Astrocyte (in vitro differentiated cells and primary cell): ENCODE measurements around the gene NUP50. TPM values are rescaled to one million over a fixed set of nuclear protein-coding genes. Genes with fewer than 3 reads are reported as not detected.

Experiments
- DNase-seq: peaks from one replicate; pipeline ENCODE4 v3.0.0-alpha.2; 2010; ENCODE audit warnings: low read depth
- FAIRE-seq: peaks from 2 replicates; lab custom pipeline; 2011; peaks lifted over from hg19 to GRCh38; lab: Jason Lieb, UNC
- H2AFZ ChIP-seq: 2 replicates; pipeline ENCODE4 v1.6.0; 2012; ENCODE audit warnings: low read depth, low read length, inconsistent platforms
- H3K27ac ChIP-seq: 2 replicates; pipeline ENCODE4 v1.5.1; 2011; ENCODE audit warnings: low read depth, low read length, inconsistent platforms
- H3K27me3 ChIP-seq: 2 replicates; pipeline ENCODE4 v1.6.0; 2011; ENCODE audit warnings: low read length, inconsistent platforms; ENCODE audit not compliant: insufficient read depth
- H3K36me3 ChIP-seq: 2 replicates; pipeline ENCODE4 v1.5.1; 2011; ENCODE audit warnings: low read length, inconsistent platforms; ENCODE audit not compliant: insufficient read depth
- H3K4me1 ChIP-seq: 2 replicates; pipeline ENCODE4 v1.5.1; 2011; ENCODE audit warnings: low read length, inconsistent platforms; ENCODE audit not compliant: insufficient read depth
- H3K4me2 ChIP-seq: 2 replicates; pipeline ENCODE4 v1.6.0; 2012; ENCODE audit warnings: low read length, inconsistent platforms
- H3K4me3 ChIP-seq: 2 replicates; pipeline ENCODE4 v1.5.1; 2011; ENCODE audit warnings: low read depth, mild to moderate bottlenecking, low read length, inconsistent platforms; ENCODE audit not compliant: insufficient read depth
- H3K79me2 ChIP-seq: 2 replicates; pipeline ENCODE4 v1.6.0; 2012; ENCODE audit warnings: mild to moderate bottlenecking, low read length, inconsistent platforms; ENCODE audit not compliant: insufficient read depth
- H3K9ac ChIP-seq: 2 replicates; pipeline ENCODE4 v1.6.0; 2012; ENCODE audit warnings: mild to moderate bottlenecking, low read length, inconsistent platforms
- H3K9me3 ChIP-seq: 2 replicates; pipeline ENCODE4 v1.5.1; 2012; ENCODE audit warnings: low read depth, mild to moderate bottlenecking, low read length, inconsistent platforms; ENCODE audit not compliant: insufficient read depth
- H4K20me1 ChIP-seq: 2 replicates; pipeline ENCODE4 v1.6.0; 2012; ENCODE audit warnings: low read length, inconsistent platforms; ENCODE audit not compliant: insufficient read depth
- H3K27ac Mint-ChIP-seq: one replicate; pipeline ENCODE4 v1.8.0; 2021; ENCODE audit warnings: mild to moderate bottlenecking, mixed read lengths; ENCODE audit not compliant: unreplicated experiment
- H3K27me3 Mint-ChIP-seq: one replicate; pipeline ENCODE4 v1.8.0; 2021; ENCODE audit warnings: low read depth, mixed read lengths; ENCODE audit not compliant: unreplicated experiment
- H3K36me3 Mint-ChIP-seq: one replicate; pipeline ENCODE4 v1.8.0; 2021; ENCODE audit warnings: low read depth, mixed read lengths; ENCODE audit not compliant: unreplicated experiment
- H3K4me1 Mint-ChIP-seq: one replicate; pipeline ENCODE4 v1.8.0; 2021; ENCODE audit warnings: low read depth, mixed read lengths; ENCODE audit not compliant: unreplicated experiment
- H3K4me3 Mint-ChIP-seq: one replicate; pipeline ENCODE4 v1.8.0; 2021; ENCODE audit warnings: mild to moderate bottlenecking, moderate library complexity, mixed read lengths; ENCODE audit not compliant: unreplicated experiment
- H3K9me3 Mint-ChIP-seq: one replicate; pipeline ENCODE4 v1.8.0; 2021; ENCODE audit warnings: mild to moderate bottlenecking, mixed read lengths; ENCODE audit not compliant: unreplicated experiment
- EZH2 ChIP-seq: IDR thresholded peaks from 2 replicates; pipeline ENCODE4 v1.6.1; 2012; ENCODE audit warnings: mild to moderate bottlenecking, low read length, inconsistent platforms; ENCODE audit not compliant: insufficient read depth
- total RNA-seq: library from RNA; stranded (reverse); gene quantifications from 2 replicates; pipeline ENCODE4 v1.2.1, GENCODE V29; 2021
- TF ChIP-seq, protein P1 (sequence below): IDR thresholded peaks from 2 replicates; pipeline ENCODE4 v1.5.1; 2011; ENCODE audit warnings: low read depth, mild to moderate bottlenecking, inconsistent platforms, low read length, moderate library complexity; ENCODE audit not compliant: insufficient read depth

NUP50 gene
- total RNA-seq, 1 donor from 2014 or later = 56.4 TPM

GRCh38 chr22:45131749-45132148 is 32.0 kb upstream of the NUP50 start:
- Mint-ChIP-seq H3K27me3 (no peaks in the 10 kb centered on the region), H3K9me3 (peaks cover 9% of the 10 kb centered on the region), H3K36me3 (peaks cover 27% of the 10 kb centered on the region), H3K4me3 (no peak overlapping the region), H3K27ac (no peak overlapping the region), H3K4me1 (peaks cover 8% of the 10 kb centered on the region)
- TF ChIP-seq, protein P1, sequence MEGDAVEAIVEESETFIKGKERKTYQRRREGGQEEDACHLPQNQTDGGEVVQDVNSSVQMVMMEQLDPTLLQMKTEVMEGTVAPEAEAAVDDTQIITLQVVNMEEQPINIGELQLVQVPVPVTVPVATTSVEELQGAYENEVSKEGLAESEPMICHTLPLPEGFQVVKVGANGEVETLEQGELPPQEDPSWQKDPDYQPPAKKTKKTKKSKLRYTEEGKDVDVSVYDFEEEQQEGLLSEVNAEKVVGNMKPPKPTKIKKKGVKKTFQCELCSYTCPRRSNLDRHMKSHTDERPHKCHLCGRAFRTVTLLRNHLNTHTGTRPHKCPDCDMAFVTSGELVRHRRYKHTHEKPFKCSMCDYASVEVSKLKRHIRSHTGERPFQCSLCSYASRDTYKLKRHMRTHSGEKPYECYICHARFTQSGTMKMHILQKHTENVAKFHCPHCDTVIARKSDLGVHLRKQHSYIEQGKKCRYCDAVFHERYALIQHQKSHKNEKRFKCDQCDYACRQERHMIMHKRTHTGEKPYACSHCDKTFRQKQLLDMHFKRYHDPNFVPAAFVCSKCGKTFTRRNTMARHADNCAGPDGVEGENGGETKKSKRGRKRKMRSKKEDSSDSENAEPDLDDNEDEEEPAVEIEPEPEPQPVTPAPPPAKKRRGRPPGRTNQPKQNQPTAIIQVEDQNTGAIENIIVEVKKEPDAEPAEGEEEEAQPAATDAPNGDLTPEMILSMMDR = no peak
- no peak for TF ChIP-seq EZH2
- Histone ChIP-seq H3K27ac (no peak overlapping the region), H4K20me1 (no peaks in the 10 kb centered on the region), H3K9me3 (peaks cover 7% of the 10 kb centered on the region), H3K9ac (no peak overlapping the region), H3K79me2 (no peaks in the 10 kb centered on the region), H3K4me2 (no peak overlapping the region), H2AFZ (no peak overlapping the region), H3K4me1 (peaks cover 14% of the 10 kb centered on the region), H3K27me3 (no peaks in the 10 kb centered on the region), H3K36me3 (peaks cover 16% of the 10 kb centered on the region), H3K4me3 (no peak overlapping the region)
- FAIRE-seq (no peak), DNase-seq (no peak)

GRCh38 chr22:45134313-45134712 is 29.4 kb upstream of the NUP50 start:
- TF ChIP-seq, protein P1 = no peak
- no peak for TF ChIP-seq EZH2
- peaks cover 9% of the 10 kb centered on the region for H3K9me3 Mint-ChIP-seq
- H3K4me1 ChIP-seq = no peaks in the 10 kb centered on the region
- H3K27ac ChIP-seq = no peak overlapping the region
- no peak overlapping the region for H3K27ac Mint-ChIP-seq
- peaks cover 27% of the 10 kb centered on the region for H3K36me3 Mint-ChIP-seq
- peaks cover 2% of the 10 kb centered on the region for H3K4me1 Mint-ChIP-seq
- H3K36me3 ChIP-seq = peaks cover 16% of the 10 kb centered on the region
- no peaks in the 10 kb centered on the region for H3K27me3 Mint-ChIP-seq
- no peak overlapping the region for H3K4me2 ChIP-seq
- no peak overlapping the region for H2AFZ ChIP-seq
- no peaks in the 10 kb centered on the region for H3K79me2 ChIP-seq
- no peaks in the 10 kb centered on the region for H3K27me3 ChIP-seq
- DNase-seq (no peak), FAIRE-seq (no peak)
- peaks cover 7% of the 10 kb centered on the region for H3K9me3 ChIP-seq
- no peaks in the 10 kb centered on the region for H4K20me1 ChIP-seq
- H3K4me3 Mint-ChIP-seq = no peak overlapping the region
- no peak overlapping the region for H3K4me3 ChIP-seq
- no peak overlapping the region for H3K9ac ChIP-seq

DNA sequence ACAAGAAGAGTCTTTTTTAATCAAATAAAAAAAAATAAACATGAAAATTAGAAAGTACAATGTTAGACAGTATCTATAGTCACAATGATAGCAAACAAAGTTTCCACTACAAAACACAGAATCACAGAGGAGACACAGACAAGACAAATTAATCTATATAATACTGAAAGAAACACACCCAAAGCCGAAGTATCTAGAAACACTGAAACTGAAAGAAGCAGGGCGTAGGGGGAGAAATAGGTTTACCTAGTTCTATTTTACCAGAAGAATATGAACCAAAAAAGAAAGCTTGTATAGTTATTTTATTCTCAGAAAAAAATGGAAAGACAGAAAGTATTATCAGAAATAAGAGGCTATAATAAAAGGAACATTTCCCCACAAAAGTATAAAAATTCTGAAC is 27.1 kb upstream of the NUP50 start:
- H3K4me3 Mint-ChIP-seq = no peak overlapping the region
- H3K36me3 Mint-ChIP-seq = peaks cover 26% of the 10 kb centered on the region
- no peak overlapping the region for H3K9ac ChIP-seq
- no peak overlapping the region for H3K4me2 ChIP-seq
- no peaks in the 10 kb centered on the region for H3K79me2 ChIP-seq
- H2AFZ ChIP-seq = no peak overlapping the region
- no peaks in the 10 kb centered on the region for H3K4me1 ChIP-seq
- H3K4me3 ChIP-seq = no peak overlapping the region
- peaks cover 16% of the 10 kb centered on the region for H3K36me3 ChIP-seq
- no peak overlapping the region for H3K27ac Mint-ChIP-seq
- no peak overlapping the region for H3K27ac ChIP-seq
- no peaks in the 10 kb centered on the region for H4K20me1 ChIP-seq
- peaks cover 7% of the 10 kb centered on the region for H3K9me3 ChIP-seq
- peaks cover 9% of the 10 kb centered on the region for H3K9me3 Mint-ChIP-seq
- no peaks in the 10 kb centered on the region for H3K27me3 ChIP-seq
- FAIRE-seq (no peak), DNase-seq (no peak)
- no peaks in the 10 kb centered on the region for H3K27me3 Mint-ChIP-seq
- no peak for TF ChIP-seq EZH2
- TF ChIP-seq, protein P1 = no peak
- H3K4me1 Mint-ChIP-seq = no peaks in the 10 kb centered on the region
